GM19239 (cell line): ENCODE measurements around the gene HSPA5.
"Not testable (repeated sequence)": the region's sequence is repeated elsewhere in the genome, so short reads cannot be mapped to it uniquely, and the experiment has no call there.

Experiments used
- DNase-seq: peaks from one replicate; pipeline ENCODE4 v3.0.0; 2011; ENCODE audit warnings: low spot score; ENCODE audit not compliant: insufficient read length
- FAIRE-seq: peaks from 2 replicates; lab custom pipeline; 2011; peaks lifted over from hg19 to GRCh38; lab: Jason Lieb, UNC

The HSPA5 gene

DNA sequence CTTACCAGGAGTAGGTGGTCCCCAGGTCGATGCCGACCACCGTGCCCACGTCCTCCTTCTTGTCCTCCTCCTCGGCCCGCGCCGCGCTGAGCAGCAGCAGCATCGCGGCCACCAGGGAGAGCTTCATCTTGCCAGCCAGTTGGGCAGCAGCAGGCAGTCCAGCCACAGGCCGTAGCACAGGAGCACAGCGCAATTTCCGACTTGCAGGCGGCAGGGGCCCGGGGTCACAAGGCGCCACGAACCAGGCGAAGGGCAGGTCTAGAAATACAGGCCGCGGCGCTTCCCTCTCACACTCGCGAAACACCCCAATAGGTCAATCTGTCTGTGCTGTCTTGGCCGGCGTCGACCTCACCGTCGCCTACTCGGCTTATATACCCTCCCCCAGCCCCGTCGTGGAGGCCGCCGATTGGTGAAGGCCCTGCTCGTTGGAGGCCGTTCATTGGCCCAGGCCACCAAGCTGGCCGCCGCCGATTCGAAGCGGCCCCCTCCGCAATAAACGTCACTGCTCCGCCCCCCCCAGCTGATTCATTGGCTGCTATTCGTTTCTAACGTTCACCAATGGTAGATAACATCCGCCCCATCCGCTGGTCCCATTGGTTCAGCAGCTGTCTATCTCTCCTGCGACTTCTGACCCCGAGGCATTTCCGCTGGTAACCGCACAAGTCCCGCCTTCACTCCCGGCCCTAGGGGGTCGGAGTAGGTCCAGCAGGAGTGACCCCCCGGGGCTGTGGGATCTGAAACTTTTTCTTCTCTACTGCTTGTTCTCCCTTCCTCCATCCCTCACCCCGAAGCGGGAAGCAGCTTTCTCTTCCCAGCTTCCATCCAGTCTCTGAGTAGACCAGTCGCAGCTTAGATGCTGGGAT, at the start of gene HSPA5:
HSPA5 (minus strand) TSS at position 344 of the 863 bp plus-strand sequence; CDS start at position 127, 217 bp downstream.
- DNase-seq (peak; percentile 89), FAIRE-seq (peak; percentile 90)

DNA sequence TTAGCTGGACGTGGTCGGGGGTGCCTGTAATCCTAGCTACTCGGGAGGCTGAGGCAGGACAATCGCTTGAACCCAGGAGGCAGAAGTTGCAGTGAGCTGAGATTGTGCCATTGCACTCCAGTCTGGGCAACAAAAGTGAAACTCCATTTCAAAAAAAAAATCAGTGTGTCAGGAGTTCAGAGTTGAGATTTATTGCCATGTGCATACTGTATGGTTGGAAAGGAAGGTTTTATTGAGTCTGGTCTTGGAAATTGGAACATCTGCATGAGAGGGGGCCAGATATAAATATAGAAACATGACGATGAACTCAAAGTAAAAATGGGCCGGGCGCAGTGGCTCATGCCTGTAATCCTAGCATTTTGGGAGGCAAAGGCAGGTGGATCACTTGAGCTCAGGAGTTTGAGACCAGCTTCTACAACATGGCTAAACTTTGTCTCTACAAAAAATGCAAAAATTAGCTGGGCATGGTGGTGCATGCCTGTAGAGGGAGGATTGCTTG, 45.8 kb upstream of the HSPA5 start:
- DNase-seq, FAIRE-seq: not testable (repeated sequence)

DNA sequence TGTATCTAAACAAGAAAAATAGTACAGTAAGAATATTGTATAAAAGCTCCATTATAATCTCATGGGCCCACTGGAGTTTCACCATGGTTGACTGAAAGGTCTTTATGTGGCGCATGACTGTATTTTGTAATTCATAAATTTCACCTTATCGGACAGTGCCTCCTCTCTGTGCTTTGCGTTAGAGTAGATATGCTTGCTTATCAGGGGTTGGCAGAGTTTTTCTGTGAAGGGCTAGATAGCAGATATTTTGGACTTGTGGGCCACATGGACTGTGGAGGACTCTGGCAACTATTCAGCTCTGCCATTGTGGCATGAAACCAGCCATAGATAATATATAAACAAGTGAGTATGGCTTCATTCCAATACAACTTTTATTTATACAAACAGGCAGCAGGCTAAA, 43.7 kb upstream of the HSPA5 start:
- DNase-seq (no peak), FAIRE-seq (no peak)

DNA sequence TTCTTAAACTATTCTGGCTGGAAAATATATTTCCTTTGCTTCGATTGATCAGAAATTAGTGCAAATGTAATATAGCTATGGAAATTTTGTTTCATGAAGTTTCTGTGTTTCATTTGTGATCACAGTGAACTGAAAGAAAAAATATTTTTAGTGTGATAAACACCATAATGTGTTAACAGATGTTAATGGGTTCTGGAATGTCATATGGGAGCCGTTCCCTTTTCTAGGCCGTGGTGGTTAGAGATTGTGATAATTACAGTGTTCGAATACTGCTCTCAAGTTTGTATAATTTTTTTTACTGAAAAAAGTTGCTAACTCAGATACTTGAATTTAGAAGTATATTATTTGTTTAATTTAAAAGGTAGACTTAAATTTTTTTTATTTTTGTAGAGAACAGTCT, 39.8 kb upstream of the HSPA5 start:
- DNase-seq (no peak), FAIRE-seq (no peak)

DNA sequence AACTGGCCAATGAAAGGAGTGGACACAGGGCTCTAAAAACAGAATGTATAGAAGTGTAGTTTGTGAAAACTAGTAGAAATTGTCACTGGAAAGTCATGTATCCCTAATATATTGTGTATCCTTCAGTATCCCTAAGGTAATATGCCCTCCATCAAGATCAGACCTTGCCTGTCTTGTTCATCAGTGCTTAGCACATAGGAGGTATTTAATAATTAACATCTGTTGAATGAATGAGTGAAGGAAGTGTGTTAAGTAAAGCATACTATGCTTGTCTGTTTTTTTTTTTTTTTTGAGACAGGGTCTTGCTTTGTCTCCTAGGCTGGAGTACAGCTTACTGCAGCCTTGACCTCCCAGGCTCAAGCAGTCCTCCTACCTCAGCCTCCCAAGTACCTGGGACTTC, 36.3 kb upstream of the HSPA5 start:
- FAIRE-seq (no peak), DNase-seq (no peak)

DNA sequence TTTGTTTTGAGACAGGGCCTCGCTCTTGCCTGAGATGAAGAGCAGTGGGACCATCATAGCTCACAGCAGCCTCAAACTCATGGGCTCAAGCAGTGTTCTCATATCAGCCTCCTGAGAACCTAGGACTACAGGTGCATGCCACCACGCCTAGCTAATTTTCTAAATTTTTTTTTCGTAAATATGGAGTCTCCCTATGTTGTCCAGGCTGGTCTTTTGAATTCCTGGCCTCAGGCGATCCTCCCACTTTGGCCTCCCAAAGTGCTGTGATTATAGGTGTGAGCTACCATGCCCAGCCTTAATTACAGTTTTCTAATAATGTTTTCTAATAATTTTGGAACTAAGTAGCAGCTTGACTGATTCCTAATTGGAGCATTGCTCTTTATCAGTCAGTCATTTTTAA, 35.6 kb upstream of the HSPA5 start:
- FAIRE-seq (no peak), DNase-seq (no peak)

DNA sequence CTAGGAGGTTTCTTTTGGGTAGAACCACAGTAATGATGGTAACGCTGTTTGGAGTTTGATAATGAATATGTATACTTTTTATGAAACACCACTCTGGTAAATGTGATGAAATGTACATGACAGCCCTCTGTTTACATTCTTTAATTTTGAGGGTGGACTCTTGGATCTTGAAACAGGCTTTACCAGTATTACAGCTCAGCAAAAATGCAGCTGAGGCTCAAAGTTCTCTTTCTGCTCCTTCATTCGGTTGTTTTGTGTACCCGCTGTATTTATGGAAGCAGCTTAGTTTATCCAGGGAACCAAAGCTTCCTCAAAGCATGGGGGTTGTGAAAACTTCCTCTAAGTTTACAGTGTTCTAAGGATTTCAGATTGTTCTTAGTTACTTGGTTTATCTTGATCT, 31.6 kb upstream of the HSPA5 start:
- DNase-seq = no peak
- FAIRE-seq = no peak

DNA sequence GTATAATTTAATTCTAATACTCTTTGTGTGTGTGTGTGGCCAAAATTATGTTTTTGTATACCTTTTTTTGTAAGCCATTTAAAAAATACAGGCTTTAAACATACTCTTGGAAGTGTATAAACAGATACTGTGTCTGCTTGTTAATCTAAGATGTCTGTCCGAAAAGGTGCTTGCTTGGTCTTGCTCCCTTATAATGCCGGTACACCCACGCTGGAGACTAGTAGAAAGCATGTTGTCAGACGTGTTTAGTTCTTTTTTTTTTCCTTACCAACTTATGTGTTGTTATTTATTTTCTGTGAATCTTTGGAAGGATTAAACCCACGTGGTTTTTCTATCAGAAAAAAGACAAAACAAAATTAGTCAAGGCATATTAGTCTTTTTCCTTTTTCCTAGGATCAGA, 29.9 kb upstream of the HSPA5 start:
- FAIRE-seq = no peak
- no peak for DNase-seq

DNA sequence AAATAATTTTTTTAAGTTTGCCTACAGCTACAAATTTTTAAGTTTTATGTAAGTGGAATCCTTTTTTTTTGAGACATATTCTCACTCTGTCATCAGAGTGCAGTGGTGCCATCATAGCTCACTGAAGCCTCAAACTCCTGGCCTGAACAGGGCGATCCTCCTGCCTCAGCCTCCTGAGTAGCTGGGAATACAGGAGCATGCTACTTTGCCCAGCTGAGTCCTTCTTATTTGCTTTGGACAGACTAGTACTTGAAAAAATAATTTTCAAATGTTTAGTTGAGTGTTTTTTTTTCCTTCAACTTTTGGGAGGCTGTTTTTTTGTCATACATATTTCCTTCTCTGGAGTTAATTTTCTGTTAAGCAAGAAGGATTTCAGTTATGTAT, 27.9 kb upstream of the HSPA5 start:
- FAIRE-seq = no peak
- DNase-seq = no peak

DNA sequence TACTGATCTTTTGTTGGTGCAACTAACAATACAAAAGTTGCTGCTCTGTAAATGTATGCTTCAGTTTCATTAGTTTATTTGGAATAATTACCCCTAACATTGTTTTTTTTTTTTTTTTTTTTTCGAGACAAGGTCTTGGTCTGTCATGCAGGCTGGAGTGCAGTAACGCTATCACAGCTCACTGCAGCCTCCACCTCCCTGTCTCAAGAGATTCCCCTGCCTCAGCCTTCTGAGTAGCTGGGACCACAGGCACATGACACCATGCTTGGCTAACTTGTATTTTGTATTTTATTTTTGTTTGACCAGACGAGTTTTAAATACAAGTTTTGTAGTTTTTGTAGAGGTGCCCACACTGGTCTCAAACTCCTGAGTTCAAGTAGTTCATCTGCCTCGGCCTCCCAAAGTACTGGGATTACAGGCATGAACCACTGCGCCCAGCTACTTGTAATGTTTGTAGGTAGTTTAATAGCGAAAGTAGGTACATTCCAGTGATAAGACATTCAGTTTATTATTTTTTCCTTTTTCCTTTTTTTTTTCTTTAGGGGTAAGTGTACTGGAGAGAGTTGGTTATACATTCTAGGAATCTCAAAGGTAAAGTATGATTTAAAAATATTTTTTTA, 27.4 kb upstream of the HSPA5 start:
- DNase-seq (no peak), FAIRE-seq (no peak)

DNA sequence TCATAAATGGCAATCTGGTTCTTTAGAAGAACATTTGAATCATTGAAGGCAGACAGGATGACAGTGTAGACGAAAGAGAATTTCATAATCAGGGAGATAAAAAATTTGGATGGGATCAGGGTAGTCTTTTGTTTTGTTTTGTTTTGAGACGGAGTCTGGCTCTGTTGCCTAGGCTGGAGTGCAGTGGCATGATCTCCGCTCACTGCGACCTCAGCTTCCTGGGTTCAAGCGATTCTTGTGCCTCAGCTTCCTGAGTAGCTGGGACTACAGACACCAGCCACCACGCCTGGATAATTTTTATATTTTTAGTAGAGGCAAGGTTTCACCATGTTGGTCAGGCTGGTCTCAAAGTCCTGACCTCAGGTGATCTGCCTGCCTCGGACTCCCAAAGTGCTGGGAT, 22.9 kb upstream of the HSPA5 start:
- not testable (repeated sequence) for DNase-seq, FAIRE-seq

DNA sequence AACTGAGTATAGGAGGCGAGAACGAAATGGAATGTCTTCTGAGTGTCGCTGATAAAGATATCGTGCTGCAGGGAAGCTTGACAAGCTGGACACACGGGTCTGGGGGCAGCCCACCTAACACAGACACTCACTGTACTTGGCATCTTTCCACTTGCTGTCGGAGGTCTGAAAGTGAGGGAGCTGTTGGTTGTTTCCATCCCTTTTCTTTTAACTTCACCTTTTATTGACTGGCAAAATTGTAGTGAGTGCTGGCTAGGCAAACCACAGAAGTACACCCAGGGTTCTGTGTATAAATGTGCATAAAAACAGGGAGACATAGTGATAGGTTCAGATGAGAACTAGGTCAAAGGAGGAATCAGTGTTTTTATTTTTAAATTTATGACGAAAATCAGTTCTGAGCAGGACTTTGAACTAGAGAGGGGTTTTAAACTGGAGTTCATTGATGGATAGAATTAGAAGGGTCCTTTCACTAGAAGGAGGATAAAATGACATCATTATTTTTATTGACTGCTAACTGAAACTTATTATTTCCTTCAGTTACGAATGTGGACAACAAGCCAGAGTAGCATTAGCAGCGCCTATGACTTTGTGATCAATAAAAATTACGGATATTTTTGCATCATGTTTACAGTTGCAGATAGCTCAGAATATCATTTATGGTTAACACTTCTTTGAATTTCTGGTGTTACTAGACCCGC, 21.3 kb upstream of the HSPA5 start:
- no peak for FAIRE-seq

DNA sequence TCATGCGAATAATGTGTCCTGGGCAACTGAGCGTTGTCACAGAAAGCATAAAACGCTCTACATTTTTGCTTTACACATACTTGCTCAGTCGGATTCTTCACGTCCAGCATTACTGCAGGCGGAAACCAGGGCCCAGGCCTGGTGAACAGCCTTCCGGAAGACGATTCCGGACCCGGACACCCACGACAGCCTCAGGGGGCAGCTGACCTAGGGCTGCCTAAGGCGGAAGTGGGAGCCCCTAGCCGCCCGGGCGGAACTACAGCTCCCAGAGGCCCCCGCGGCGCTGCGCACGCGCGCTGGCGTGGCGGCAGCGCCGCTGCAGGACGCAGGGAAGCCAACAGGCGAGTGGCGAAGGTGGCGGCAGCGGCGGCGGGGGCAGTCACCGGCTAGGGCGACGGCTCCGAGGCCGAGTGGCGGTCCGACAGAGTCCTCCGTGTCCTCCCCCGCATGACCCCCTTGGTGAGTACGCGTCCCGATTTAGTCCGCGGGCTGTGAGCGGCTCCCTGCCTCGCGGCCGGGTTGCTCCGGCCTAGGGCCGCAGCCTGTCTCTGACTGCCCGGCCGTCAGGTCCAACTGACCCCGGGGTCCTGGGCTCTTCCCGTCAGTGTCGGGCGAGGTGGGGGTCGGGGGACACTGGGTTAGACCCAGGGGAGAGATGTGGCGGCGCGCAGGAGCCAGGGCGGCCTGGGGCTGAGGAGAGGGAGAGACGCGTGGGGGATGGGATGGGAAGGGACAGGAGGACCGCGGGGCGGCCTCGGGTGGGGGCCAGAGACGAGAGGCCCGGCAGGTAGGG, 20.6 kb upstream of the HSPA5 start, which contains the start of gene GAPVD1:
GAPVD1 (plus strand) TSS at position 326 of the 793 bp plus-strand sequence. CDS start 37,096 bp downstream, outside the sequence.
- DNase-seq (peak; percentile 97), FAIRE-seq (peak; percentile 93)

More for the DNA sequence above, 21.3 kb upstream of the HSPA5 start:
- no peak for DNase-seq

DNA sequence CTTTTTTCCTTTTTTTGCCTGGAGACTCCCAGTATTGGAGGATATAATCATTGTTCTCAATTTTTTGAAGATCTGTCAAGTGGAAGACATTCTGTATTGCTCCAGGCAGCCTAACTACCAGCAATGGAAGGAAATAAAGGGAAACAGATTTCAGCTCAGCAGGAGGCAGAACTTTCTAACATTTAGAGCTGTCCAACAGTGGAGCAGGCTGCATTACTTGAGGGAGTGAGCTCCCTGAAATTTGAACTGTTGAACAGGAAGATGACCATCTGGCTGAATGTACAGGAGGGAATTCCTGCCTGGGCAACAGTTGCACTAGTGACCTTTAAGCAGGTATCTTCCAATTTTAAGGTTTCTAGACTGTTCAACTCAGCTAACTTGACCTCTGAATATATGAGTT, 19.4 kb upstream of the HSPA5 start:
- FAIRE-seq (no peak), DNase-seq (no peak)

DNA sequence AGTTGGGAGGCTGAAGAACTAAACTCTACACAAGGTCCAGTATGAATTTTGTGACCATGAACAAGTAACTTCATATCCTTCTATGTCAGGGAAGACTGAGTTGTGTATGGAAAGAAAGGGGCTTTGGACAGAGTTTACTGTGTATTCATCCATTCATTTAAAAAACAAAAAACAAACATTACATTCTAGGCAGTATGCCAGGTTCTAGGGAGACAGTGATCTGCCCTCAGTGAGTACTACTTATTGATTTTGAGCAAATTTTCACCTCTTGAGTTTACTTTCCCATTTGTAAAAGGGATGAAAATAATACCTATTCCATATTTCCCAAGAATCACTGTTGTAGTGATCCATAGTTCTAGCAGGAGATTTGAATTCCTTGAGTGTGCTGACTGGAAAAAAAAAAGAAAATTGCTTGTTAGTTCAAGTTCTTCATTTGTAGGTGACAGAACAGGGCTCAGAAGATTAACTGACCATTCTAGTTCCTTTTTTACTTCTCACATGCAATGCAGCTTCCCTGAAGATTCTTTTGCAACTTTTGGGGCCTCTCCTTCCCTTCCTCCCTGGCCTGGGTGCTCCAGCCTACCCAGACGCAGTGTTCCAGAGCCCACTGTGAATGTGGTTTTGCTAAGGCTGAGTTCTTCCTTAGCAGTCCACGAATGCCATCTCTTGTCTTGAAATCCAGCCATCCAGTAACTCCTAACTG, 17.8 kb upstream of the HSPA5 start:
- DNase-seq = no peak
- FAIRE-seq = no peak

DNA sequence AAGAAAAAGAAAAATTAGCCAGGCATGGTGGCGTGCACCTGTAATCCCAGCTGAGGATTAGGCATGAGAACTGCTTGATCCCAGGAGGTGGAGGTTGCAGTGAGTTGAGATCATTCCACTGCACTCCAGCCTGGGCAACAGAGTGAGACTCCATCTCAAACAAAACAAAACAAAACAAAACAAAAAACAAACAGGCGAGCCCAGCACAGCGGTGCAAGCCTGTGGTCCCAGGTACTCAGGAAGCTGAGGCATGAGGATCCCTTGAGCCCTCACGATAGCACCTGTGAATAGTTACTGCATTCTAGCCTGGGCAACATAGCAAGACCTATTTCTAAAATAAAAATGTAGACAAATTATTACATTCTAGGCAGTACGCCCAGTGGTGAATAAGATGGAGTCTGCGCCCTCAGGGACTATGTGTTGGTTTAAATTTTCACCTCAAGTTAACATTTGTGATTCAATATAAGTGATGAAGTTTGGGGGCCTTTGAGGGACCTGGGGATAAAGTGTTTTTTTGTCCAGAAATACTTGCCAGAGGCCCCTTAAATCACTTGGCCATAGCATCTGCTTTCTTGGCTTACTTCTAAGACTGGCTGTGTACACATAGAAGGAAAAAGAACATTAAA, 17.1 kb upstream of the HSPA5 start:
- DNase-seq = no peak
- no peak for FAIRE-seq

DNA sequence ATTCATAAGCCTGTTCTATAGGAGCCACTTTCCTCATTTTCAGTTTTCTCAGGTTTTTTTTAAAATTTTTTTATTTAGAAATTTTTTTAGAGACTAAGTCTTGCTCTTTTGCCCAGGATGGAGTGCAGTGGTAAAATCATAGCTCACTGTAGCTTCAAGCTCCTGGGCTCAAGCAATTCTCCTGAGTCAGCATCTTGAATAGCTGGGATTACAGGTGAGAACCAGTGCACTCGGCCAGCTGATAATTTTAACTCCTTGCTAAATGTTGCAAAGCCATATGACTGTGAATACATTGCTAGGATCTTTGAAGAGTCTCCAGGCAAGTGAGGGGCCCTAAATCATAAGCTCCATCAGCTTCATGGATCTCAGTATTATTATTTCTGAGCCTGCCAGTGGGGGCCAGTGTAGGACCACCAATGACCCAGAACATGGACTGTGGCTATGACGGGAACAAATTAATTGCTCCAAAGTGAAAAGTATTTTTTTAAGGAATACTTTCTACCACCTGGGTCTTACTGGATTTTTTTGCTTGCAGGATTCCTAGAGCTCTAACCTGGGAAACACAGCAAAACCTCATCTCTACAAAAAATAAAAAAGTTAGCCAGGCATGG, 14.7 kb upstream of the HSPA5 start:
- no peak for FAIRE-seq
- DNase-seq = no peak

DNA sequence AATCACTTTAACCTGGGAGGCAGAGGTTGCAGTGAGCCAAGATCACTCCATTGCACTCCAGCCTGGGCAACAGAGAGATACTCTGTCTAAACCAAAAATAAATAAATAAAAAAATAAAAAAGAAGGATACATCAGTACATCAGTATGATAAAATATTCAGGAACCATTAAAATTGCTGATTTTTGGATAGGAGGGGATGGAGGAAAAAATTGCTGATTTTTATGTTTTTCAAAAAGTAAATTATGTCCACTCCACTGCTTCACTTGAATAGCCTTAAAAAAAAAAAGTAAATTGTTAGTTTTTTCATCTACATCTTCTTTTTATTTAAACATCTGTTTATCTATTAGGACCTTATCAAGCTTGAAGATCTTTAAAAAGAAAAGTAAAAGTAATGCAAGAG, 13.1 kb upstream of the HSPA5 start:
- DNase-seq (no peak), FAIRE-seq (no peak)

DNA sequence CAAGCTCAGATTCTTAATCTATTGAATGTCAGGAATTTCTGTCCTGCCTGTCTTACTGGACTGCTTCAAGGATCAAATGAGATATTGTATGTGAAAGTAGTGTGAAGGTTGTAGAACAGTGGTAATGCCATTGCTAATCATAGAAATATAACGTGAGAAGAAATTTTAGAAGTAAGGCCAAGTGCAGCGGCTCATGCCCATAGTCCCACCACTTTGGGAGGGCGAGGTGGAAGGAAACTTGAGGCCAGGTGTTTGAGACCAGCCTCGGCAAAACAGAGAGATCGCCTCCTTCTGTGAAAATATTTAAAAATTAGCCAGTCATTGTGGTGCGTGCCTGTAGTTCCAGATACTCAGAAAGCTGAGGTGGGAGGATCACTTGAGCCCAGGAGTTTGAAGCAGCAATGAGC, 5.1 kb upstream of the HSPA5 start:
- no peak for FAIRE-seq
- DNase-seq = no peak
